SK-N-MC (cell line): ENCODE measurements around the gene SCN8A.
A peak's percentile ranks its signal among the peaks of the same experiment; 100 is the strongest.

Experiments
- DNase-seq: peaks from one replicate; pipeline ENCODE4 v3.0.0-alpha.2; 2011; ENCODE audit warnings: low read depth, low spot score
- H3K27ac ChIP-seq: fragments of 200-600 bp; sonication (generic); 2 replicates; pipeline ENCODE4 v1.5.1; 2016; ENCODE audit warnings: mixed run types
- H3K36me3 ChIP-seq: fragments of 200-600 bp; sonication (generic); 2 replicates; pipeline ENCODE4 v1.6.1; 2017; ENCODE audit warnings: antibody characterized with exemption, low read length, mixed read lengths; ENCODE audit not compliant: insufficient read depth
- H3K4me3 ChIP-seq: fragments of 200-600 bp; sonication (generic); 2 replicates; pipeline ENCODE4 v1.5.1; 2016
- H3K9ac ChIP-seq: fragments of 200-600 bp; sonication (generic); 2 replicates; pipeline ENCODE4 v1.8.0; 2017; ENCODE audit warnings: mixed run types, mixed read lengths; ENCODE audit not compliant: insufficient read length
- H3K9me3 ChIP-seq: fragments of 200-600 bp; sonication (generic); 2 replicates; pipeline ENCODE4 v1.6.1; 2017; ENCODE audit warnings: low read depth, mild to moderate bottlenecking, antibody characterized with exemption, low read length, moderate library complexity, mixed read lengths
- EZH2 ChIP-seq: fragments of 200-600 bp; sonication (generic); IDR thresholded peaks from one replicate; pipeline ENCODE4 v1.6.1; 2017; ENCODE audit warnings: antibody characterized with exemption
- FOXP2 ChIP-seq: optimal IDR thresholded peaks from 2 replicates; pipeline ENCODE3; 2011; ENCODE audit warnings: mild to moderate bottlenecking, moderate library complexity; ENCODE audit not compliant: insufficient read depth; ENCODE audit errors: extremely low read length, control extremely low read depth
- POLR2AphosphoS5 ChIP-seq: IDR thresholded peaks from 2 replicates; pipeline ENCODE4 v1.6.1; 2012; ENCODE audit warnings: mild to moderate bottlenecking, low read depth, low read length, borderline replicate concordance

SCN8A gene

GRCh38 chr12:51645961-51646360 is 54.9 kb downstream of the SCN8A start:
- Histone ChIP-seq H3K9me3 (no peaks in the 10 kb centered on the region), H3K27ac (no peak overlapping the region), H3K9ac (no peak overlapping the region)

GRCh38 chr12:51647647-51648046 is 56.6 kb downstream of the SCN8A start:
- Histone ChIP-seq H3K9me3 (no peaks in the 10 kb centered on the region), H3K4me3 (no peak overlapping the region), H3K9ac (no peak overlapping the region), H3K27ac (no peak overlapping the region), H3K36me3 (no peaks in the 10 kb centered on the region)
- no peak for TF ChIP-seq POLR2AphosphoS5
- no peak for TF ChIP-seq EZH2
- TF ChIP-seq FOXP2 = no peak
- no peak for DNase-seq

More at GRCh38 chr12:51645961-51646360, 54.9 kb downstream of the SCN8A start:
- no peak for DNase-seq
- TF ChIP-seq FOXP2 (no peak), POLR2AphosphoS5 (no peak), EZH2 (no peak)
- Histone ChIP-seq H3K36me3 (no peaks in the 10 kb centered on the region), H3K4me3 (no peak overlapping the region)

DNA sequence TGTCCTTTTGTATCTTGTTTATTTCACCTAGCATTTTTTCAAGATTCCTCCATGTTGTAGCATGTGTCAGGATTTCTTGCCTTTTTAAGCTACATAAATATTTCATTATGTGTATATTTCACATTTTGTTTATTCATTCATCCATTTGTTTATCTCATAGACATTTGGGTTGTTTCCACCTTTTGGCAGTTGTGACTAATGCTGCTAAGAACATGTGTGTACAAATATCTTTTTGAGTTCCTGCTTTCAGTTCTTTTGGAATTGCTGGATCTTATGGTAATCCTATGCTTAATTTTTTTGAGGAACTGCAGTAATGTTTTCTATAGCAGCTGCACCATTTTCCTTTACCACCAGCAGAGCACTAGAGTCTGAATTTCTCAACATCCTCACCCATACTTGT is 62.4 kb downstream of the SCN8A start:
- Histone ChIP-seq H3K9me3 (no peaks in the 10 kb centered on the region), H3K27ac (no peak overlapping the region), H3K4me3 (no peak overlapping the region), H3K36me3 (no peaks in the 10 kb centered on the region), H3K9ac (no peak overlapping the region)
- DNase-seq = no peak
- TF ChIP-seq EZH2 = no peak
- TF ChIP-seq FOXP2 = no peak
- TF ChIP-seq POLR2AphosphoS5 = no peak

GRCh38 chr12:51661199-51661598 is 70.2 kb downstream of the SCN8A start:
- H3K4me3 ChIP-seq = no peak overlapping the region
- no peak overlapping the region for H3K9ac ChIP-seq

DNA sequence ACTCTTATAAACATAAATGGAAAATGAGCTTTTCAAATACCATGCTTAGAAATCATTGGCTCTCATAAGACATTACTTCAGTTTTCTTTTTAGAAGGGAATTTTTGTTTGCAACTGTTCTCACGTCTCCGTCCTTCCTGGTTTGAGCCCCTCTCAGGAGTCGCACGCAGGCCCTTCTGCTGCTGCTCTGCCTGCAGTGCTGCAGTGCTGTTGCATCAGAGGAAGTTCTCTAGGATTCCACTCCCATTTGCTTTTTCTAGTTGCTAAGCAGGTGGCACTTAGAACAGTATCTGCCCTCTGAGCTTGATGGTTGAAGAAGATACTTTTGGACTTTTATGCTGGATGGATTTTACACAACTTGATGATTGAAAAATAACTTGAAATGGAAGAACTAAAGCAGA is 70.8 kb downstream of the SCN8A start:
- TF ChIP-seq POLR2AphosphoS5 = no peak
- no peak for TF ChIP-seq EZH2
- no peak for TF ChIP-seq FOXP2
- Histone ChIP-seq H3K4me3 (no peak overlapping the region), H3K9me3 (no peaks in the 10 kb centered on the region), H3K36me3 (no peaks in the 10 kb centered on the region), H3K9ac (no peak overlapping the region), H3K27ac (no peak overlapping the region)
- DNase-seq = no peak

More at GRCh38 chr12:51661199-51661598, 70.2 kb downstream of the SCN8A start:
- no peaks in the 10 kb centered on the region for H3K36me3 ChIP-seq
- H3K27ac ChIP-seq = no peak overlapping the region
- H3K9me3 ChIP-seq = no peaks in the 10 kb centered on the region
- no peak for DNase-seq
- TF ChIP-seq EZH2 (no peak), POLR2AphosphoS5 (no peak), FOXP2 (no peak)

DNA sequence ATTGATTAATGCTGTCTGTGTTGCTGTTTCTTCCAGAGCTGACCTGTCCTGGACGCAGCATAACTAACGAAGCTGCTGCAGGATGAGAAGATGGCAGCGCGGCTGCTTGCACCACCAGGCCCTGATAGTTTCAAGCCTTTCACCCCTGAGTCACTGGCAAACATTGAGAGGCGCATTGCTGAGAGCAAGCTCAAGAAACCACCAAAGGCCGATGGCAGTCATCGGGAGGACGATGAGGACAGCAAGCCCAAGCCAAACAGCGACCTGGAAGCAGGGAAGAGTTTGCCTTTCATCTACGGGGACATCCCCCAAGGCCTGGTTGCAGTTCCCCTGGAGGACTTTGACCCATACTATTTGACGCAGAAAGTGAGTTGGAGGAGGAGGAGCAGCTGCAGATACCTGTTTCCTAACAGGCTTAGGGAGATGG is 71.7 kb downstream of the SCN8A start:
- no peaks in the 10 kb centered on the region for H3K9me3 ChIP-seq
- H3K4me3 ChIP-seq = no peak overlapping the region
- DNase-seq = no peak
- H3K36me3 ChIP-seq = no peaks in the 10 kb centered on the region
- H3K27ac ChIP-seq = no peak overlapping the region
- no peak overlapping the region for H3K9ac ChIP-seq
- TF ChIP-seq EZH2 (no peak), POLR2AphosphoS5 (no peak), FOXP2 (no peak)

- H3K9me3 ChIP-seq = no peaks in the 10 kb centered on the region
- DNase-seq = no peak
- H3K9ac ChIP-seq = no peak overlapping the region
- no peak overlapping the region for H3K4me3 ChIP-seq
- no peak for TF ChIP-seq FOXP2
- TF ChIP-seq POLR2AphosphoS5 = no peak
- TF ChIP-seq EZH2 = no peak
- H3K36me3 ChIP-seq = no peaks in the 10 kb centered on the region
- no peak overlapping the region for H3K27ac ChIP-seq
These were observed 72.4 kb downstream of the SCN8A start for GRCh38 chr12:51663390-51663789.

DNA sequence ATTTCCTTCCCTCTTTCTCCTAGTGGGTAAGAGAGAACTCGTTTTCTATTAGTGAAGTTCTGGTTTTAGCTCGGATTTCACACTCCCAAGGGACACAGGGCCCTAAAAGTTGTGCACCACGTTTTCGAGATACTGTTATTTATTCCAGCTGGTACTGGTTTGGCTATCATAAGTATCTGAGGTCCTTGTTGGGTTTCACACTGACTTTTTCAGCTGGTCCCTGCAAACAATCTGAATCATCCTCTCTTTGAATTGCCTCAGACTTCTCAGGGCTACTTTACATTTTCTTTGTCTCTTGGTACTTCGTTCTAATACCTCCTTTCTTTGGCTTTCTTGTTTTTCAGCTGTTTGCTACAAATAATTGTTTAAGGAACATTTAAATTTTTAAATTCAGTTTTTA is 75.7 kb downstream of the SCN8A start:
- peak overlapping the region; percentile 85 for H3K27ac ChIP-seq
- TF ChIP-seq EZH2 (no peak), POLR2AphosphoS5 (no peak)
- H3K4me3 ChIP-seq = peak overlapping the region; percentile 44
- no peak for DNase-seq
- H3K9me3 ChIP-seq = no peaks in the 10 kb centered on the region
- peak overlapping the region; percentile 48 for H3K9ac ChIP-seq
- no peaks in the 10 kb centered on the region for H3K36me3 ChIP-seq

DNA sequence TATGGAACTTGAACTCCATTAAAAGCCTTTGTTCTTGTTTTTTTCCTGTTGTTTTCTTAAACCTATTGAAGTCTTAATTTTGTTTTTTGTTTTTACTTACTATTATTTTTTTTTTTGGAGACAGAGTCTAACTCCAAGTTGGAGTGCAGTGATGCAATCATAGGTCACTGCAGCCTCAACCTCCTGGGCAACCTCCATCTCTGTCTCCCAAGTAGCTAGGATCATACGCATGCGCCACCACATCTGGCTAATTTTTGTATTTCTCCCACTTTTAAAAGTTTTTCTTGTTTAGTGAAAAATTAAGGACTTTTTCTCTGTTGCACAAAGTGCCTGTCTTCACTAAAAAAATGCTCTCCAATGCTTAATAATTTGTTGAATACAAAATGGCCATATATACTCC is 76.2 kb downstream of the SCN8A start:
- TF ChIP-seq EZH2 (no peak), POLR2AphosphoS5 (no peak), FOXP2 (no peak)
- peak overlapping the region; percentile 85 for H3K27ac ChIP-seq
- no peaks in the 10 kb centered on the region for H3K9me3 ChIP-seq
- H3K4me3 ChIP-seq = no peak overlapping the region
- H3K9ac ChIP-seq = no peak overlapping the region
- no peaks in the 10 kb centered on the region for H3K36me3 ChIP-seq
- DNase-seq = no peak
